ENCODE data around the gene BICRAL. TPM values are rescaled to one million over a fixed set of nuclear protein-coding genes. Genes with fewer than 3 reads are reported as not detected.

BICRAL gene
- total RNA-seq, 1 donor from 2014 or later = 12.0 TPM

DNA sequence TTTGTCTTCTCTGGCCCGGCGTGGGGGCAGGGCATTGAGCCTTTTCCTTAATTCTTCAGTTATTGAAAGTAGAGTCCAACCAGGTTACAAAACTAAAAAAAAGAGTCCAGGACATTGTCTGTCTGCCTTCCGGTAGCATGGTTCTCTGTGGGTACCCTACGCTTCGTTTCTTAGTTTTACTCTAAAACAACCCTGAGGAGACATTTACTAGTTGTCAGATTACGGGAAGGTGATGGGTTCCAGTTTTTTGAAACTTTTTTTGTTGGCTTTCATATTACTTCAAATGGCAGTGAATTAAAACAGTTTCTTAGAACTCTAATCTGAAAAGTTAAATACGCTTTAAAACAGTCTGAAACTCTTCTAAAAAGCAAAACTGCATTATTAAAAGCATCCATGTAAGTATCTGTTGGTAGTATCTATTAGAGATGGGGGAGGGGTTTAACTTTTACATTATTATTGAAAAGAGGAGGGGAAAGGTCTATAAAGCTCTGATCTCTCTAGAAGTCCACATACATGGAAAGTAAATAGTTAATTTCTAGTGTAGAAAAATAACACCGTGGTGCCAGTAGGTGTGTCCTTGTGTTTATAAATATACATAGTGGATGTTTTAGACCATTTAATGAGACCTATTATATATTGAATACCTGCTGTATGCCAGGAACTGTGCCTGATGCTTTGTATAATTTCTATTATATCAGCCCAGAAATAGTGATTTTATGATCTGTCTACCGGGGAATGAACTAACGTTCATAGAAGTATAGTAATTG lies 2.2 kb downstream of the BICRAL start:
- no peaks in the 10 kb centered on the region for H3K27me3 ChIP-seq (ENCODE audit: low read depth)
- intact Hi-C loops (cut with micrococcal nuclease) = no loop called here
- H3K9me3 ChIP-seq (replicated peaks) = no peaks in the 10 kb centered on the region
- TF ChIP-seq, protein P1, sequence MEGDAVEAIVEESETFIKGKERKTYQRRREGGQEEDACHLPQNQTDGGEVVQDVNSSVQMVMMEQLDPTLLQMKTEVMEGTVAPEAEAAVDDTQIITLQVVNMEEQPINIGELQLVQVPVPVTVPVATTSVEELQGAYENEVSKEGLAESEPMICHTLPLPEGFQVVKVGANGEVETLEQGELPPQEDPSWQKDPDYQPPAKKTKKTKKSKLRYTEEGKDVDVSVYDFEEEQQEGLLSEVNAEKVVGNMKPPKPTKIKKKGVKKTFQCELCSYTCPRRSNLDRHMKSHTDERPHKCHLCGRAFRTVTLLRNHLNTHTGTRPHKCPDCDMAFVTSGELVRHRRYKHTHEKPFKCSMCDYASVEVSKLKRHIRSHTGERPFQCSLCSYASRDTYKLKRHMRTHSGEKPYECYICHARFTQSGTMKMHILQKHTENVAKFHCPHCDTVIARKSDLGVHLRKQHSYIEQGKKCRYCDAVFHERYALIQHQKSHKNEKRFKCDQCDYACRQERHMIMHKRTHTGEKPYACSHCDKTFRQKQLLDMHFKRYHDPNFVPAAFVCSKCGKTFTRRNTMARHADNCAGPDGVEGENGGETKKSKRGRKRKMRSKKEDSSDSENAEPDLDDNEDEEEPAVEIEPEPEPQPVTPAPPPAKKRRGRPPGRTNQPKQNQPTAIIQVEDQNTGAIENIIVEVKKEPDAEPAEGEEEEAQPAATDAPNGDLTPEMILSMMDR (IDR thresholded peaks at IDR 0.05; ENCODE audit: borderline replicate concordance) = no peak
- peak overlapping the region; percentile 96 for H3K4me3 ChIP-seq
- H3K36me3 ChIP-seq = no peaks in the 10 kb centered on the region
- H3K27ac ChIP-seq (replicated peaks) = peak overlapping the region; percentile 100
- DNase-seq = no peak
- H3K4me1 ChIP-seq = peaks cover 71% of the 10 kb centered on the region

DNA sequence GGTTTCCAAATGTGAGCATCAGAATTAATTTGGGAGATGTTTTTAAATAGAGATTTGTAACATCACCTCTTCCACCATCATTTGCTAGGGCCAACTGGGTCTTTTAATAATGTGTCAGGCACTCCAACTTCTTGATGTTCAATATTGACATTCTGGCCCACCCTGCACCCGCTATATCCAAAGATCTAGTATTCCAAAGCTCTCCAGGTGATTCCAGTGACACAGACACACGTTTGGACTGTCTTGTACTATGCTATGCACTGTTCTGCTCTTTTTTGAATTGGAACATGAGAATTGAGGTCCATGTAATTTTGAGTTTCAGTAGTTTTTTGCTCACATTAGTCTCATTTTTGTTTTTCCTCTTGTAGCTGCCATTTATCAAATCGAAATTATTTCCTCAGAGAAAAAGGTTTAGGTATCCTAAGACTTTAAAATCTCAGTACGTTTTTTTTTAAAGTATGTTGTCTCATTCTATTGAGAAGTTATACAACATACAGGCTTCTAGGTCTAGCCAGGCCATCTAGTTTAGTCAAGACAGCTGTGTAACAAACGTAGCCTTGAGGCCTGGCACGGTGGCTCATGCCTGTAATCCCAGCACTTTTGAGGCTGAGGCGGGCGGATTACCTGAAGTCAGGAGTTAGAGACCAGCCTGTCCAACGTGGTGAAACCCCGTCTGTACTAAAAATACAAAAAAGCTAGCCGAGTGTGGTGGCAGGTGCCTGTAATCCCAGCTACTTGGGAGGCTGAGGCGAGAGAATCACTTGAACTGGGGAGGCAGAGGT lies 3.1 kb downstream of the BICRAL start:
- Histone ChIP-seq H3K4me3 (peak overlapping the region; percentile 96), H3K9me3 (replicated peaks) (no peaks in the 10 kb centered on the region), H3K4me1 (peaks cover 80% of the 10 kb centered on the region), H3K27me3 (ENCODE audit: low read depth) (no peaks in the 10 kb centered on the region), H3K27ac (replicated peaks) (peak overlapping the region; percentile 100), H3K36me3 (no peaks in the 10 kb centered on the region)
- intact Hi-C loops (cut with micrococcal nuclease) = no loop called here
- TF ChIP-seq, protein P1 (IDR thresholded peaks at IDR 0.05; ENCODE audit: borderline replicate concordance) = no peak
- DNase-seq = peak; percentile 17

DNA sequence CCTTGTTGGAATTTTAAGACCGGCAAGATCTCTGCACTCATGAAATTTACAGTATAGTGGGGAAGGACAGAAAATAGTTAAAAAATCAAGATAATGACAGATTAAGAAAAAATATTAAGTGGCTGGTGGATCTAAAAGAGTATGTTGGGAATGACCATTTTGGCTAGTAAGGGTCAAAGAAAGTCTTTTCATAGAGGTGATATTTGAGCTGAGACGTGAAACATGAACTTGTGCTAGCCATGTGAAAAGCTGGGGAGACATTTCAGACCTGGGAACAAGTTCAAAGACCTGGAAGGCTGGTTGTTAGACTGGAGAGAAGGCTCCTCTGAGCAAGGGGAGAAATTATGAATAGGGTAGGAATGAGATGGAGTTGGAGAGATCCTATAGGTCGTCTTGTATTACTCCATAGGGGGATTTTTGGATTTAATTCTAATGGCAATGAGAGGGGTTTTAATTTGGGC lies 4.7 kb downstream of the BICRAL start:
- Histone ChIP-seq H3K4me1 (peaks cover 85% of the 10 kb centered on the region), H3K27me3 (ENCODE audit: low read depth) (no peaks in the 10 kb centered on the region), H3K27ac (replicated peaks) (peak overlapping the region; percentile 100), H3K4me3 (peak overlapping the region; percentile 96), H3K36me3 (no peaks in the 10 kb centered on the region), H3K9me3 (replicated peaks) (no peaks in the 10 kb centered on the region)
- intact Hi-C loops (cut with micrococcal nuclease) = no loop called here
- DNase-seq = no peak
- TF ChIP-seq, protein P1 (IDR thresholded peaks at IDR 0.05; ENCODE audit: borderline replicate concordance) = no peak

DNA sequence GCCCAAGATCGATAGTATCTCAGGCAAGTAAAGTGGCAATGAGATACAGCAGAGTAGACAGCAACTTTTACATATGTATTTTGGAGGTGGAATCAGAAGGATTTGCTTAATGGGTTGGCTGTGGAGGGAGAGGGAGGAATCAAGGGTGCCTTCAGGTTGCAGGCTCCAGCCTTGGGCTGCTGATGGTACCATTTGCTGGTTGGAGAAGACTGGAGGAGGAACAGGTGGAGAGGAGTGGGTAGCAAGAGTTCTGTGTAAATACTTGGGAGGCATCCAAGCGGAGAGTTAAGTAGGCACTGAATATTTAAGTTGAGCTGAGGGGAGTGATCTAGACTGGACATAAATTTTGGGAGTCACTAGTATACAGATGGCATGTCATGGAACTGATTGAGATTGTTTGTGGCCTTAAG lies 5.2 kb downstream of the BICRAL start:
- Histone ChIP-seq H3K36me3 (no peaks in the 10 kb centered on the region), H3K4me3 (peak overlapping the region; percentile 96), H3K27ac (replicated peaks) (peak overlapping the region; percentile 100), H3K4me1 (peaks cover 85% of the 10 kb centered on the region), H3K9me3 (replicated peaks) (no peaks in the 10 kb centered on the region), H3K27me3 (ENCODE audit: low read depth) (no peaks in the 10 kb centered on the region)
- no peak for DNase-seq
- intact Hi-C loops (cut with micrococcal nuclease) = no loop called here
- TF ChIP-seq, protein P1 (IDR thresholded peaks at IDR 0.05; ENCODE audit: borderline replicate concordance) = no peak

DNA sequence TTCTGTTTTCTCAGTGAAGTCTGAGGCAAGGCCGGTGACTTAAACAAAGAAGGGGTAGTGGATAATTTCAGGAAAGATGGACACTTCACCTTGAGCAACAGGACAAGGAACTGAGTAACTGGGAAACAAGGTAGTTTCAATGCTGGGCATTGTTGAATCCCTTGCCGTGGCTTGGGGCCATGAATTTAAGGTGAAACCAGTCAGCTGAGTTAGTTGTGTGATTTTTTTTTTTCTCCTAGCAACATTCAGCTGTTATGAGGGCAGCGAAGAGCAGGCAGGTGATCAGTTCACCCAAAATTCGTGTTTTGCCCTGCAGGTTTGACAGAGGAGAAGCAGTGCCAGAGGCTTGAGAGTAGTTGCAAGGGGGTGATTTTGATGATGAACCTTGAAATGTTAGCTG lies 6.8 kb downstream of the BICRAL start:
- Histone ChIP-seq H3K4me1 (peaks cover 73% of the 10 kb centered on the region), H3K27ac (replicated peaks) (no peak overlapping the region)
- DNase-seq = no peak

More for the DNA sequence above, 6.8 kb downstream of the BICRAL start:
- TF ChIP-seq, protein P1 (IDR thresholded peaks at IDR 0.05; ENCODE audit: borderline replicate concordance) = no peak
- no peaks in the 10 kb centered on the region for H3K27me3 ChIP-seq (ENCODE audit: low read depth)
- no peaks in the 10 kb centered on the region for H3K36me3 ChIP-seq
- no peaks in the 10 kb centered on the region for H3K9me3 ChIP-seq (replicated peaks)
- intact Hi-C loops (cut with micrococcal nuclease) = no loop called here
- H3K4me3 ChIP-seq = no peak overlapping the region
